GM12865 (cell line): Measurements from ENCODE around the gene AGT.

ENCODE experiments used
- DNase-seq: peaks from one replicate; pipeline ENCODE4 v3.0.0; 2010; ENCODE audit warnings: low read depth
- H3K4me3 ChIP-seq: 2 replicates; pipeline ENCODE4 v1.5.1; 2011; ENCODE audit warnings: mild to moderate bottlenecking, low read depth, low read length, control low read depth
- CTCF ChIP-seq: IDR thresholded peaks from 2 replicates; pipeline ENCODE4 v1.5.1; 2011; ENCODE audit warnings: low read length, control low read depth, low read depth, inconsistent platforms; ENCODE audit not compliant: insufficient read depth; ENCODE audit errors: missing control alignments

AGT gene

GRCh38 chr1:230757856-230758708 lies 44.2 kb upstream of the AGT start:
- TF ChIP-seq CTCF = no peak
- no peak for DNase-seq
- H3K4me3 ChIP-seq = no peak overlapping the region

DNA sequence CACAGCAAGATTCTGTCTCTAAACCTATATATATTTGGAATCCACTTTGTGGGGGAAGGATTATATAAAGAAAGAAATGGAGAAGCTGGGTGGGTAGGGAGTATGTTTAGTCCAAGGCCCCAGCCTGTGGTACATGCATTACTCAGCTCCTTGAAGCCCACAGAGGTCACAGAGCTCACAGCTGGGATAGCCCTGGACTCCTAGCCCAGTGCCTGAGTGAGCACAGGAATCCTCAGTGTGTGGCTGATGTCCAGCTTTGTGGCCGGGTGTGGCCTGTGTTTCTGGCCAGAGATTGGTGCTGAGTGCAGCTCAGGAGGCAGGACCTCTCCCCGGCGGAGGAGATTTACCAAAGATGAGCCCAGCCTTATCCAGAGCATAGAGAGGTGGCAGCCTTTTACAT lies 40.9 kb upstream of the AGT start:
- no peak for TF ChIP-seq CTCF
- no peak overlapping the region for H3K4me3 ChIP-seq
- no peak for DNase-seq

- no peak overlapping the region for H3K4me3 ChIP-seq
- DNase-seq = no peak
- no peak for TF ChIP-seq CTCF
These were observed 39.8 kb upstream of the AGT start for GRCh38 chr1:230753586-230754251.

DNA sequence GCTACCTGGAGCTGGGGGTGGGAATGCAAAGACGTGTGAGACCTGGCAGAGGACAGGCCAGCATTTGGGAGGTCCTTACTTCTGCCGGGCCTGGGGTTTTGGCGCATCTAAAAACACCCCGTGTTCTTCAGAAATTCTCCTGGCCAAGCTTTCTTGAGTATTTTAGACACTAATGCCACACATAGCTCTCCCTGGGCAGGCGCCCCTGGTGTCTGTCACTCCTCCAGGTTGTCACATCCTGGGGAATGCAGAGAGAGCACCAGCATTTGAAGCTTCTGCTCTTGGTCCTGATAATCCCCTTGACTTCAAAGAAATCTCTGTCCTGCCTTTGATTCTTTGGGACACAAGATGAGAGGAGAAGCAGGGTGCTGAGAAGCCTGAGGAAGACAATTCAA lies 39.3 kb upstream of the AGT start:
- DNase-seq = no peak
- no peak for TF ChIP-seq CTCF
- H3K4me3 ChIP-seq = no peak overlapping the region

GRCh38 chr1:230752407-230752806 lies 38.5 kb upstream of the AGT start:
- H3K4me3 ChIP-seq = no peak overlapping the region
- no peak for DNase-seq
- no peak for TF ChIP-seq CTCF

DNA sequence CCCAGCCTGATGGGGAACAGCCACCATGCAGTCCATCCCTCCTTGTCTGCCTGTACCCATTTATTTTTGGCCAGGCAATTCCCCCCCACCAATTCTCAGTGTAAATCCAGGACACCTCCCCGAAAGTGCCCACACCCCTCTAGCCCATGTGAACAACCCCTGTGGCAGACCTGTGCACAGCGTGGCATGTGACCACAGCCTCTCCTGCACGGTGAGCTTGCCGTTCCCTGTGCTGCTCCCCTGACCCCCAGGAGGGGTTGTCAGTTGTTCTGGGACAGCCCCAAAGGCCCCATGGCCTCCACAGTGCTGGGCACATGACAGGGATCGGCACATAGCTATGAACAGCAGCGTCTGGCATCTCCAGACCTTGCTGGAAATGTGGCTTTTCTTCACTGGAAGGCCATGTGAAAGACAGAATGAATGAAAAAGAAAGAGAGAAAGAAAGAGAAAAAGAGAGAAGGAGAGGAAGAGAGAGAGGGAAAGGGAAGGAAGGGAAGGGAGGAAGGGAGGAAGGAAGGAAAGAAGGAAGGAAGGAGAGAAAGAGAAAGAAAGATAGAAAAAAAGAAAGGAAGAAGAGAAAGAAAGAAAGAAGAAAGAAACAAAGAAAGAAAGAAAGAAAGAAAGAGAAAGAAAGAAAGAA lies 37.2 kb upstream of the AGT start:
- H3K4me3 ChIP-seq = no peak overlapping the region
- no peak for TF ChIP-seq CTCF
- no peak for DNase-seq
